AG10803 (cell line): ENCODE measurements around the gene KCTD5.
A peak's percentile ranks its signal among the peaks of the same experiment; 100 is the strongest.

Source experiments
- DNase-seq: peaks from one replicate; pipeline ENCODE4 v3.0.0; 2010; ENCODE audit warnings: low read depth
- H3K4me3 ChIP-seq: 2 replicates; pipeline ENCODE4 v1.5.1; 2011; ENCODE audit warnings: mild to moderate bottlenecking, low read length, control low read depth
- TF ChIP-seq, protein P1 (sequence below): conservative IDR thresholded peaks from 2 replicates; pipeline ENCODE4 v1.5.1; 2011; ENCODE audit warnings: mild to moderate bottlenecking, low read length, control low read depth, inconsistent platforms

KCTD5 gene

DNA sequence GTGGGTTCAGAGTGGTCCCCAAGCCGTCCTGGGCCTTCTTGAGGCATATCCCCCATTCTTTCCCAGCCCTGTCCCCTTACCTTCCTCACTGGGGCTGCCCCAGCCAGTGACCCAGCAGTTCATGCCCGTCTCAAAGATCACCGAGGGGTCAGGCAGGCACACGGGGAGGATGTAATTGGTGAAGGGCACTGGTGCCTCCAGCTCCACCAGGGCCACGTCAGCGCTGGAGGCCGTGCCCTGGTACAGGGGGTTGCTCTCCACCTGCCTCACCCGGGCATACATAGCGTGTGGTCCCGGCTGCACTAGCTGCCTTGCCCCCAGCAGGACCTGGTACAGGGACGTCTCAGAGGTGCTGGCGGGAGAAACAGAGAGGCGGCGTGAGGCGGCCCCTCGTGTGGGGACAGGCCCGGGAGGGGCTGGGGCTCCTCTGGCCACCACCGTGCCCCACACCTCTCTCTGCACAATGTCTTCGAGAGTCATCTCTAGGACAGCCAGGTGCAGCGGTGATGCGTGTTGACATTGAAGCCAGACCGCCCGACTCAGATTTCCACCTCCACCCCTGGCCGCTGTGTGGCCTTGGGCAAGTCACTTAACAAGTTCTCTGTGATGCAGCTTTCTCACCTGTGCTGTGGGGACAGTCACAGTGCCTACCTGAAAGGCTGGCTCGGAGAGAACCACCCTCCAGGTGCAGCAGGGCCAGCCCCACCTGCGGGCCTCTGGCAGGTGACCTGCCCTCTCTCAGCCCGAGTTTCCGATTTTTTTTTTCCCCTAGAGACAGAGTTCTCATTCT lies 31.9 kb downstream of the KCTD5 start:
- TF ChIP-seq, protein P1, sequence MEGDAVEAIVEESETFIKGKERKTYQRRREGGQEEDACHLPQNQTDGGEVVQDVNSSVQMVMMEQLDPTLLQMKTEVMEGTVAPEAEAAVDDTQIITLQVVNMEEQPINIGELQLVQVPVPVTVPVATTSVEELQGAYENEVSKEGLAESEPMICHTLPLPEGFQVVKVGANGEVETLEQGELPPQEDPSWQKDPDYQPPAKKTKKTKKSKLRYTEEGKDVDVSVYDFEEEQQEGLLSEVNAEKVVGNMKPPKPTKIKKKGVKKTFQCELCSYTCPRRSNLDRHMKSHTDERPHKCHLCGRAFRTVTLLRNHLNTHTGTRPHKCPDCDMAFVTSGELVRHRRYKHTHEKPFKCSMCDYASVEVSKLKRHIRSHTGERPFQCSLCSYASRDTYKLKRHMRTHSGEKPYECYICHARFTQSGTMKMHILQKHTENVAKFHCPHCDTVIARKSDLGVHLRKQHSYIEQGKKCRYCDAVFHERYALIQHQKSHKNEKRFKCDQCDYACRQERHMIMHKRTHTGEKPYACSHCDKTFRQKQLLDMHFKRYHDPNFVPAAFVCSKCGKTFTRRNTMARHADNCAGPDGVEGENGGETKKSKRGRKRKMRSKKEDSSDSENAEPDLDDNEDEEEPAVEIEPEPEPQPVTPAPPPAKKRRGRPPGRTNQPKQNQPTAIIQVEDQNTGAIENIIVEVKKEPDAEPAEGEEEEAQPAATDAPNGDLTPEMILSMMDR, result no peak
- no peak for DNase-seq
- H3K4me3 ChIP-seq, result no peak overlapping the region

- TF ChIP-seq, protein P1, result no peak
- H3K4me3 ChIP-seq, result no peak overlapping the region
- no peak for DNase-seq
Measured at GRCh38 chr16:2715064-2715463, 32.7 kb downstream of the KCTD5 start.

- peak; percentile 24 for DNase-seq
- H3K4me3 ChIP-seq, result no peak overlapping the region
- TF ChIP-seq, protein P1, result no peak
Measured at GRCh38 chr16:2715519-2715918, 33.2 kb downstream of the KCTD5 start.

- TF ChIP-seq, protein P1, result no peak
- no peak for DNase-seq
- no peak overlapping the region for H3K4me3 ChIP-seq
Measured at GRCh38 chr16:2715966-2716885, 33.9 kb downstream of the KCTD5 start.

DNA sequence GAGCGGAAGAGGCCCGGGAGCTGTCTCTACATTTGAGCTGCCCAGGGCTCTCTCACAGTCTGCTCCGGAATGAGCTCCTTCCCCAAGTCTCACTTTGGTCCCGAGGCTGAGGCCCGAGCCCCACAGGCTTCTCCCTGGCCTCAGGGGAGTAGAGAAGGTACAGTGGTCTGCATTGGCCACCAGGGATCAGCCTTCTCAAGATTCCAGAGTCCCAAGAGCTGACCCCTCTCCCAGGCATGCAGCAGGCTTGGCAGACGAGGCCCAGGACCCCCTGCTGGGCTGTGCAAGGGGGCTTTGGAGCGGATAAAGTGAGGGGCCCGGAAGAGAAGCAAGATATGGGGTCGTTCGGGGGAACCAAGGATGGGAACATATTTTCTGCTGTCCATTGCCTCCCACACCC lies 34.6 kb downstream of the KCTD5 start:
- no peak overlapping the region for H3K4me3 ChIP-seq
- DNase-seq, result no peak
- TF ChIP-seq, protein P1, result no peak

GRCh38 chr16:2717383-2718263 lies 35.3 kb downstream of the KCTD5 start:
- TF ChIP-seq, protein P1, result no peak
- no peak for DNase-seq
- no peak overlapping the region for H3K4me3 ChIP-seq
